ENCODE data around the gene THSD4.

DNA sequence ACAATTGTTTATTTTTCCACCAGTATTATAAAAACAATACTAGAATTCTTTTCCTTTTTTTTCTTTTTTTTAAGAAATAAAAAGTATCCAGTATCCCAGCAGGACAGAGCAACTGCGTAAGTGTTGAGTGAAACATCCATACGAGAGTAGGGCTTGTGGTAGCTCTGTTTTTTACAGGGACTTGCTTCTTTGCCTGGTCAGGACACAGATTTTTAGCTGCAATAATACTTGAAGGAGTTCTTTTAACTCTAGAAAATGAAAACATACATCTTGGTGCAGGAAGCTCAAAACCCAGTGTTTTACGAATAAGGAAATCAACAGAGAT is 397.4 kb downstream of the THSD4 start:
- TF ChIP-seq CTCF (IDR thresholded peaks at IDR 0.05) (no peak), POLR2A (IDR thresholded peaks at IDR 0.05) (no peak)
